GM12878 (cell line): ENCODE measurements around the gene ITGA2. TPM values are rescaled to one million over a fixed set of nuclear protein-coding genes. Genes with fewer than 3 reads are reported as not detected.

Experiments
- ATAC-seq: fragments of 200-7000 bp; cut with Tn5 transposase; 3 replicates; pipeline ENCODE4 v1.9.1; 2020; ENCODE audit warnings: mild to moderate bottlenecking, moderate library complexity
- BruUV-seq: library from RNA; stranded (reverse); fragments of 400-500 nt; replicated peaks from 2 replicates; lab custom pipeline; 2021; lab: Mats Ljungman, UMichigan
- CTCF ChIA-PET: fragments of 300-600 bp; sonication (Branson Sonifier 250); formaldehyde crosslinking; extraction: SDS; loops from one replicate; lab custom pipeline; 2021; ENCODE audit warnings: inconsistent platforms; lab: Yijun Ruan, JAX
- POLR2A ChIA-PET: fragments of 350-600 bp; formaldehyde crosslinking; extraction: SDS; loops from one replicate; lab custom pipeline; 2021; ENCODE audit warnings: inconsistent platforms; lab: Charles Lee
- RAD21 ChIA-PET: fragments of 300-600 bp; sonication (Branson Sonifier 250); formaldehyde crosslinking; loops from one replicate; lab custom pipeline; 2023; ENCODE audit warnings: antibody characterized with exemption; ENCODE audit not compliant: unreplicated experiment; lab: Charles Lee
- SMC1A ChIA-PET: fragments of 300-600 bp; sonication (Branson Sonifier 250); formaldehyde crosslinking; loops from one replicate; lab custom pipeline; 2023; ENCODE audit not compliant: unreplicated experiment, uncharacterized antibody; lab: Charles Lee
- DNase-seq: peaks from one replicate; pipeline ENCODE4 v3.0.0-alpha.2; 2011; ENCODE audit warnings: low read depth, low spot score
- FAIRE-seq: peaks from 3 replicates; lab custom pipeline; 2011; peaks lifted over from hg19 to GRCh38; lab: Jason Lieb, UNC
- H2AFZ ChIP-seq: 2 replicates; pipeline ENCODE4 v1.6.0; 2011; ENCODE audit warnings: low read depth, low read length, control low read depth; ENCODE audit not compliant: control insufficient read depth
- H3K27ac ChIP-seq: 2 replicates; pipeline ENCODE4 v1.5.1; 2011; ENCODE audit warnings: control low read depth; ENCODE audit not compliant: control insufficient read depth, insufficient read depth
- H3K27me3 ChIP-seq, 2 experiments: replicated peaks in 1 of 2; 2 replicates each; pipeline versions ENCODE4 v1.6.0 to v1.6.1; 2011; ENCODE audit warnings: low read length in 1 of 2; ENCODE audit not compliant: control insufficient read depth in 2 of 2, insufficient read depth in 2 of 2
- H3K36me3 ChIP-seq, 2 experiments: 2 replicates each; pipeline ENCODE4 v1.5.1; 2011; ENCODE audit warnings: low read length in 1 of 2; ENCODE audit not compliant: control insufficient read depth in 2 of 2, insufficient read depth in 2 of 2
- H3K4me1 ChIP-seq: 2 replicates; pipeline ENCODE4 v1.6.1; 2011; ENCODE audit warnings: mild to moderate bottlenecking, low read length, moderate library complexity, mixed read lengths; ENCODE audit not compliant: control insufficient read depth, insufficient read depth
- H3K4me2 ChIP-seq: 2 replicates; pipeline ENCODE4 v1.6.0; 2011; ENCODE audit warnings: control low read depth; ENCODE audit not compliant: control insufficient read depth, insufficient read depth
- H3K4me3 ChIP-seq: fragments of 200-600 bp; sonication (generic); 2 replicates; pipeline ENCODE4 v1.5.1; 2016
- H3K79me2 ChIP-seq: 2 replicates; pipeline ENCODE4 v1.6.0; 2011; ENCODE audit warnings: low read length; ENCODE audit not compliant: control insufficient read depth, insufficient read depth
- H3K9ac ChIP-seq: 2 replicates; pipeline ENCODE4 v1.8.0; 2011; ENCODE audit warnings: low read length, control low read depth, mixed read lengths; ENCODE audit not compliant: control insufficient read depth, insufficient read depth
- H3K9me3 ChIP-seq: replicated peaks from 3 replicates; pipeline ENCODE4 v1.5.1; 2011; ENCODE audit warnings: mild to moderate bottlenecking, low read length; ENCODE audit not compliant: control insufficient read depth, insufficient read depth
- H4K20me1 ChIP-seq: 2 replicates; pipeline ENCODE4 v1.6.0; 2011; ENCODE audit not compliant: control insufficient read depth, insufficient read depth
- CHD1 ChIP-seq: IDR thresholded peaks from 2 replicates; pipeline ENCODE4 v1.6.1; 2012; ENCODE audit warnings: low read depth, low read length, improper control_type of control experiment
- HDAC6 ChIP-seq: fragments of 200-600 bp; sonication (generic); IDR thresholded peaks from one replicate; pipeline ENCODE4 v1.8.0; 2017; ENCODE audit warnings: antibody characterized with exemption; ENCODE audit not compliant: unreplicated experiment
- IKZF2 ChIP-seq, 2 experiments: fragments of 450-650 bp; IDR thresholded peaks; 2 replicates each; pipeline ENCODE4 v1.6.1; 2017; ENCODE audit warnings: mild to moderate bottlenecking in 2 of 2, moderate library complexity in 2 of 2
- IRF4 ChIP-seq: IDR thresholded peaks from 2 replicates; pipeline ENCODE4 v1.6.1; 2011; ENCODE audit warnings: low read depth, low read length
- MTA3 ChIP-seq: IDR thresholded peaks from 2 replicates; pipeline ENCODE4 v1.6.1; 2012; ENCODE audit warnings: low read length, inconsistent platforms, borderline replicate concordance
- WGBS: methylation state at CpG from one replicate; pipeline ENCODE4 v1.1.6; 2016; ENCODE audit warnings: low lambda C conversion rate; ENCODE audit not compliant: insufficient replicate concordance, insufficient coverage; ENCODE audit errors: missing lambda C conversion rate; 5-methylcytosine and 5-hydroxymethylcytosine counted together
- in situ Hi-C: fragments of 300-500 bp; cut with MboI; formaldehyde crosslinking; loops from 9 replicates; pipeline ENCODE4 v1.14.3; 2018; ENCODE audit warnings: mixed read lengths
- intact Hi-C: fragments of 100-400 bp; cut with micrococcal nuclease; formaldehyde crosslinking; loops from one replicate; pipeline ENCODE4 v1.14.2; 2022; ENCODE audit not compliant: unreplicated experiment
- polyA plus RNA-seq, 11 experiments: library from polyadenylated mRNA; depleted of rRNA in 4 of 11; unstranded in 6 of 11; stranded (reverse) in 5 of 11; fragments of >200 nt; fragmentation: Nextera tagmentation in 4 of 11; fragmentation: Illumina TruSeq in 1 of 11; extraction: Ambion mirVana in 4 of 11; extraction: Trizol in 1 of 11; gene quantifications; 1 replicate in 1 of 11; 2 replicates in 10 of 11; pipeline versions ENCODE4 v1.2.1 to v1.2.3, GENCODE V29; 2011 to 2016; ENCODE audit warnings: inconsistent platforms in 2 of 11, missing spikeins in 2 of 11, low read depth in 1 of 11
- total RNA-seq, 4 experiments: library from RNA; depleted of rRNA in 3 of 4; stranded (reverse); fragments of >200 nt in 3 of 4; fragmentation: Illumina TruSeq in 1 of 4; extraction: Trizol in 1 of 4; gene quantifications; 2 replicates each; pipeline versions ENCODE4 v1.2.1 to v1.2.3, GENCODE V29; 2013 to 2021

The ITGA2 gene
- total and polyA plus RNA-seq, 10 of the 15 experiments (the other 5 are each of a cell fraction or from before 2014, with no cell fraction given), result under 0.01 to 0.13 (median 0.03) TPM; not detected in 6

DNA sequence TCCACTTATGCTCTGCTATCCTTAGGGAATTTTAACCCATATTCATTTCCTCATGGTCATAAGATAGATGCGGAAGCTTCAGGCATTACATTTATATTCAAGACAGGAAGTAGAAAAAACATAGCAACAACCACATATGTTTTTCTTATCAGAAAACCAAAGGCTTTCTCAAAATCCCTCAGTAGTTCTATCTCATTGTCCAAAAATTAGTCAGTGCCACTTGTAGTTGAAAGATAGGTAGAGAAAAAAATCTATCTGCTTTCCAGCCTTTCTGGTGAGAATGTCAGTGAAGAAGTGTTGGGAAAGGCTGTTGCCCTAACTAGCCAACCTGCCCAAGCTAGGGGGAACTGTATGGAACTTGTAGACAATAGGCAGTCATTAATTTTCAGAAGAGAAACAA, 143.9 kb downstream of the ITGA2 start:
- Histone ChIP-seq H3K4me2 (no peak overlapping the region), H2AFZ (no peak overlapping the region), H3K4me1 (no peaks in the 10 kb centered on the region), H3K27me3 (no peaks in the 10 kb centered on the region; a peak in 1 of 4 replicates), H3K4me3 (no peak overlapping the region), H3K27ac (no peak overlapping the region), H3K9me3 (no peaks in the 10 kb centered on the region), H3K79me2 (no peaks in the 10 kb centered on the region), H3K36me3 (no peaks in the 10 kb centered on the region), H4K20me1 (no peaks in the 10 kb centered on the region), H3K9ac (no peak overlapping the region)
- intact Hi-C loops (no loop called here), in situ Hi-C loops (no loop called here)
- POLR2A ChIA-PET, result no interaction called here
- no peak for TF ChIP-seq IKZF2 (IDR thresholded peaks at IDR 0.05)
- TF ChIP-seq HDAC6, result no peak
- no peak for TF ChIP-seq IRF4
- TF ChIP-seq MTA3, result no peak
- no peak for TF ChIP-seq CHD1
- CTCF ChIA-PET, result interaction anchor here (1.3 kb wide), 1 partner anchor 31 kb away, joined by 3 read pairs; no protein-coding TSS in a partner anchor
- ATAC-seq, result no peak
- no TSS peak for BruUV-seq
- SMC1A ChIA-PET, result no interaction called here
- no peak for FAIRE-seq
- WGBS, result 37% methylated on average over 1 of the region's 1 CpG
- RAD21 ChIA-PET, result no interaction called here
- DNase-seq, result no peak

Other genes with a start within 250 kb of the ITGA2 start
- 0.11 and 0.44 TPM in 2 replicates for gene ITGA1, start 201.4 kb upstream of the ITGA2 start, total RNA-seq (2014; rRNA removed)
- gene ITGA1, start 201.4 kb upstream of the ITGA2 start, total RNA-seq (2014; rRNA removed; fragmentation: Illumina TruSeq; extraction: Trizol), result 0.22 and 0.37 TPM in 2 replicates
- 0.26 and 0.40 TPM in 2 replicates for gene ITGA1, start 201.4 kb upstream of the ITGA2 start, total RNA-seq (2021)
- 0.43 and 0.46 TPM in 2 replicates for gene ITGA1, start 201.4 kb upstream of the ITGA2 start, polyA plus RNA-seq (2011; rRNA removed)
- gene ITGA1, start 201.4 kb upstream of the ITGA2 start, polyA plus RNA-seq (2014; fragmentation: Illumina TruSeq; extraction: Trizol), result 0.08 and 0.28 TPM in 2 replicates
- under 1 TPM; 0.02 to 0.04 TPM for gene ITGA1, start 201.4 kb upstream of the ITGA2 start, polyA plus RNA-seq (2014; fragmentation: Nextera tagmentation; extraction: Ambion mirVana)
- 0.03 and 0.05 TPM in 2 replicates for gene ITGA1, start 201.4 kb upstream of the ITGA2 start, polyA plus RNA-seq (2014; rRNA removed)
- gene ITGA1, start 201.4 kb upstream of the ITGA2 start, polyA plus RNA-seq (2016; fragmentation: Nextera tagmentation; extraction: Ambion mirVana), result under 1 TPM; 0.16 to 0.56 TPM
- gene PELO, start 201.4 kb upstream of the ITGA2 start, total RNA-seq (2014; rRNA removed), result 9.4 and 9.9 TPM in 2 replicates
- 7.6 and 8.3 TPM in 2 replicates for gene PELO, start 201.4 kb upstream of the ITGA2 start, total RNA-seq (2014; rRNA removed; fragmentation: Illumina TruSeq; extraction: Trizol)
- 7.7 and 9.8 TPM in 2 replicates for gene PELO, start 201.4 kb upstream of the ITGA2 start, total RNA-seq (2021)
- gene PELO, start 201.4 kb upstream of the ITGA2 start, polyA plus RNA-seq (2011; rRNA removed), result 11.9 TPM in 2 replicates
- gene PELO, start 201.4 kb upstream of the ITGA2 start, polyA plus RNA-seq (2014; fragmentation: Illumina TruSeq; extraction: Trizol), result 5.0 and 5.6 TPM in 2 replicates
- gene PELO, start 201.4 kb upstream of the ITGA2 start, polyA plus RNA-seq (2014; fragmentation: Nextera tagmentation; extraction: Ambion mirVana), result 1 to 10 TPM; 6.0 to 6.3 TPM
- gene PELO, start 201.4 kb upstream of the ITGA2 start, polyA plus RNA-seq (2014; rRNA removed), result 7.3 and 7.8 TPM in 2 replicates
- gene PELO, start 201.4 kb upstream of the ITGA2 start, polyA plus RNA-seq (2016; fragmentation: Nextera tagmentation; extraction: Ambion mirVana), result 10 to 100 TPM in 1 of 2 experiments, 1 to 10 TPM in 1; 9.1 to 11.1 TPM
- 11.0 and 13.1 TPM in 2 replicates for gene MOCS2, start 120.4 kb downstream of the ITGA2 start, total RNA-seq (2014; rRNA removed)
- 15.3 and 15.7 TPM in 2 replicates for gene MOCS2, start 120.4 kb downstream of the ITGA2 start, total RNA-seq (2014; rRNA removed; fragmentation: Illumina TruSeq; extraction: Trizol)
- 13.0 and 14.4 TPM in 2 replicates for gene MOCS2, start 120.4 kb downstream of the ITGA2 start, total RNA-seq (2021)
- 26.1 and 44.0 TPM in 2 replicates for gene MOCS2, start 120.4 kb downstream of the ITGA2 start, polyA plus RNA-seq (2011; rRNA removed)
- gene MOCS2, start 120.4 kb downstream of the ITGA2 start, polyA plus RNA-seq (2014; fragmentation: Illumina TruSeq; extraction: Trizol), result 21.7 and 25.4 TPM in 2 replicates
- gene MOCS2, start 120.4 kb downstream of the ITGA2 start, polyA plus RNA-seq (2014; fragmentation: Nextera tagmentation; extraction: Ambion mirVana), result 10 to 100 TPM; 23.4 to 24.1 TPM
- gene MOCS2, start 120.4 kb downstream of the ITGA2 start, polyA plus RNA-seq (2014; rRNA removed), result 10.6 and 12.7 TPM in 2 replicates
- 10 to 100 TPM; 26.6 to 27.4 TPM for gene MOCS2, start 120.4 kb downstream of the ITGA2 start, polyA plus RNA-seq (2016; fragmentation: Nextera tagmentation; extraction: Ambion mirVana)